Lower leg skin (tissue), 3 donors: Measurements from ENCODE around the gene RAB15.

Experiments
- CTCF ChIP-seq, 3 donors: fragments of 450-650 bp; IDR thresholded peaks; one replicate each; pipeline ENCODE4 v1.5.1; 2016; ENCODE audit warnings: antibody characterized with exemption in 3 of 3, mild to moderate bottlenecking in 3 of 3, moderate library complexity in 2 of 3
- POLR2A ChIP-seq, 2 donors: fragments of 450-650 bp; IDR thresholded peaks; one replicate each; pipeline ENCODE4 v1.6.1; 2016 to 2017; ENCODE audit warnings: antibody characterized with exemption in 2 of 2, mild to moderate bottlenecking in 1 of 2, moderate library complexity in 1 of 2

GRCh38 chr14:64946310-64947045 is 25.7 kb downstream of the RAB15 start:
- TF ChIP-seq POLR2A (IDR thresholded peaks at IDR 0.05) = no peak
- no peak for TF ChIP-seq CTCF (IDR thresholded peaks at IDR 0.05)
